B cell (primary cell): Measurements from ENCODE around the gene MAGI2.

Source experiments
- CTCF ChIP-seq: fragments of 200-600 bp; IDR thresholded peaks from one replicate; pipeline ENCODE4 v1.8.0; 2022; ENCODE audit warnings: antibody characterized with exemption, mild to moderate bottlenecking
- EZH2 ChIP-seq: IDR thresholded peaks from 2 replicates; pipeline ENCODE4 v1.6.1; 2012; ENCODE audit warnings: borderline replicate concordance, low read depth, mild to moderate bottlenecking, moderate library complexity, low read length; ENCODE audit not compliant: insufficient read depth, poor library complexity, severe bottlenecking

GRCh38 chr7:78777829-78778228, 675.6 kb downstream of the MAGI2 start:
- TF ChIP-seq CTCF (no peak), EZH2 (no peak)
